Raji (cell line): ENCODE data around the gene CHRM2.

Source experiments
- POLR2A ChIP-seq: IDR thresholded peaks from 2 replicates; pipeline ENCODE4 v1.6.1; 2011; ENCODE audit warnings: low read depth, low read length, control low read depth; ENCODE audit not compliant: insufficient read depth

CHRM2 gene

GRCh38 chr7:137018468-137018867 is 150.0 kb downstream of the CHRM2 start:
- TF ChIP-seq POLR2A = no peak

- TF ChIP-seq POLR2A = no peak
Measured at GRCh38 chr7:137020351-137020750, 151.9 kb downstream of the CHRM2 start.

GRCh38 chr7:137025469-137026175 is 157.2 kb downstream of the CHRM2 start:
- no peak for TF ChIP-seq POLR2A

GRCh38 chr7:137026176-137026500 is 157.7 kb downstream of the CHRM2 start:
- TF ChIP-seq POLR2A = no peak

GRCh38 chr7:137032436-137032835 is 164.0 kb downstream of the CHRM2 start:
- no peak for TF ChIP-seq POLR2A

- no peak for TF ChIP-seq POLR2A
Measured at GRCh38 chr7:137036768-137037167, 168.3 kb downstream of the CHRM2 start.

GRCh38 chr7:137038706-137039105 is 170.3 kb downstream of the CHRM2 start:
- no peak for TF ChIP-seq POLR2A

- no peak for TF ChIP-seq POLR2A
Measured at GRCh38 chr7:137040745-137041144, 172.3 kb downstream of the CHRM2 start.

- TF ChIP-seq POLR2A = no peak
Measured at GRCh38 chr7:137045573-137045972, 177.1 kb downstream of the CHRM2 start.

GRCh38 chr7:137069249-137069963 is 201.0 kb downstream of the CHRM2 start:
- no peak for TF ChIP-seq POLR2A
